UCSD-AML1 (cell line): ENCODE measurements around the gene RECK.

ENCODE experiments used
- DNase-seq: peaks from one replicate; lab custom pipeline; 2025; ENCODE audit not compliant: unreplicated experiment; lab: John Stamatoyannopoulos, UW

RECK gene

DNA sequence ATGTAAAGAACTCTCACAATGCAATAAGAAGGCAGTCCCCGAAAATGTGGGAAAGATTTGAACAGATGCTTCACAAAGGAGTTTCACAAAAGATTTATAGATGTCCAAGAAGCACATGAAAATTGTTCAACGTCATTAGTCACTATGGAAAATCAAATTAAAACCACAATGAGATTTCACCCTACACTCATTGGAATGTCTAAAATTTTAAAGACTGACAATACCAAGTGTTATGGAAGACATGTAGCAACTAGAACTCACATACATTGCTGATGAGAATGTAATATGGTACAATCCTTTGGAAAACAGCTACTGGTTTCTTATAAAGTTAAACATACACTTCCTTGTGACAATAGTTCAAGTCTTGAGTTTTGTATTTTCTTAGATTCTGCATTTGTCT is 11.0 kb upstream of the RECK start:
- no peak for DNase-seq

DNA sequence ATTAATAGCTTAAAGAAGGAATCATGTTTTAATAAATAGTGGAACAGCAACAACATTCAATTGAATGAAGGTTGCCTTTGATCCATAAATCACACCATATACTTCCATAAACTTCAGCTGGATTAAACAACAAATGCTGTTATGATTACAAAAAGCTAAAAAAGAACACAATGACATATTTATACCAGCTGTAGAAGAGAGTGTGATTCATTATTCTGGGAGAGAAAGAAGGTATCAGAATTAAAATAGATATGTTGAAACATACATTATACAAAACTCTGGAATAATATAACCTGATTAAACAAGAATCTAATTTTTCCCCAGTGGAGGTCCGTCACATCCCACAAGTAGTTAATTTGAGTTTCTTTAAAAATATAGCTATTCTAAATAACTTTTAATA is 7.5 kb upstream of the RECK start:
- no peak for DNase-seq

DNA sequence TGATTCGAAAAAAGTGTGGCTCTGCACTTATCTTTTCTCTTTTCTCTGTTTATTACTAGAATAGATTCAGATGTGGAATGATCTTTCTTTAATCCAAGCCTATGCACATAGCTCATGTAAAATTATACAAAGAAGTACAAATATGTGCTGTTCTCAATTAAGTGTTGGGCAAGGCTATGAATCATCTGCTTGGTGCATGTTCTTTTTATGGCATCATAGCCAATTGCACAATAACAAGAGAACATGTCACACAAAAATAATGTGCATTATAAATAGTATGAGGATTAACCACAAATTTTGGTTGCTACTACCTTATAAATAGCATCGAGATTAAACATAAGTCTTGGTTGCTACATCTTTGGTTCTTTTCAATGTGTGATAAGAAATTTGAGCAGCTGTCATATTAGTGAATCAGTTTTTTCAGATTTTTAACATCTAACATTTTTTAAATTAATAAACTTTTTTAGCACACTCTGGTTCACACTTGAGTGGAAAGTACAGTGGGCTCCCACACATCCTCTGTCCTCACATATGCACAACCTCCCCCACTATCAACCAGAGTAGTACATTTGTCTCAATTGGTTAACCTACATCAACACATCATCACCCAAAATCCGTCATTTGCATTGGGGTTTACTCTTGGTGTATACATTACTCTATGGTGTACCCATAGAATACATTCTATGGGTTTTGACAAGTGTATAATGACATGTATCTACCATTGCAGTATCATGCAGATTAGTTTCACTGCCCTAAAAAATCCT is 6.8 kb upstream of the RECK start:
- DNase-seq: no peak

DNA sequence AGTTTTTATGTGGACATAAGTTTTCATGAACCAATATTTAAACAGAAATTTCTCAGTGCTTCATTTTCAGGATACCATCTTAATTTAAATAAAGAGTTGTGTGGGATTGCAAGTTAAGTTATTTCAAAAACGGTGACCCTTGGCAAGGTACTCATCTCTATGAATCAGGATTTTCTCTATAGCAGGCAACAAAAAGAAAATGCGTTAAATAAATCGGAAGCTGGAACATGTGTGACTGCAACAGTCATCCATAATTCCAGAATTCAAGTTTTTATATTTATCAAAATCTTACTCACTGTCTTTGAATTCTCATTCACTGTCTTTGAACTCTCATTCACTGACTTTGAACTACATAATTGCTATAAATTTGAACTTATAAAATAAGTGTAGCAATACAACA is 5.8 kb upstream of the RECK start:
- no peak for DNase-seq

DNA sequence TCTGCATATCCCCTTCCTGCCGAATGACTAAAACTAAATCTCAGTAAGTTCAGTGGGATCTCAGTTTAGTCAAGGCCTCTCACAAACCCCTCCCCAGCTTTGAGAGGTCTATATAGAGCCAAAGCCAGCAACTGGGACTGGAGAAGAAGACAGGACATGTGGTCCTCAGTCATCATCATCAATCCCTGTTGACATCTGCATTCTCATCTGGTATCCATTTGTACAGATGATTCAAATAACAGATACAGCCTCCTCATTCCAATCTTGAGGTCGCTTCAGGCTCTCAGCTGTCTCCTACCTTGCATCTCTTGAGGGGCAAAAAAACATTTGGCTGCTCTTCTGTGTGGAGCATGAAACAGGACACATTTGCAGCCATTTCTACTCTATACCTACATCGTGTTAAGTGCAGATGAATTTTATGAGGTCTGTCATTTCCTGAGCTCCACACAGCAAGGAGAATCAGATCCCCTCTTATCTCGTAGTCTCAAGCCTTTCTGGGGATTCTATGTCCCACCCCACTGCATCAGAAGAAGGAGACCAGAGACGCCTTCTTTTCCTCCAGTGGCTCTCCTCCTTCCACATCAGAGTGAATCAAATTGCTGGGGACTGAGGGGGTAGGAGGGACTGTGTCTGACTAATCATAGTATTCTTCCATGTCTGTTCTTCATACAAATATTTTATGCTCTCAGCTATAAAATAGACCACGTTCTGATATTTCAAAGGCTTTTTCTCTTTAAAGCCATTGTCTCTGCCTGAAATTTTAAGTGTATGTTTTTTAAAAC is 4.7 kb upstream of the RECK start:
- DNase-seq: no peak

DNA sequence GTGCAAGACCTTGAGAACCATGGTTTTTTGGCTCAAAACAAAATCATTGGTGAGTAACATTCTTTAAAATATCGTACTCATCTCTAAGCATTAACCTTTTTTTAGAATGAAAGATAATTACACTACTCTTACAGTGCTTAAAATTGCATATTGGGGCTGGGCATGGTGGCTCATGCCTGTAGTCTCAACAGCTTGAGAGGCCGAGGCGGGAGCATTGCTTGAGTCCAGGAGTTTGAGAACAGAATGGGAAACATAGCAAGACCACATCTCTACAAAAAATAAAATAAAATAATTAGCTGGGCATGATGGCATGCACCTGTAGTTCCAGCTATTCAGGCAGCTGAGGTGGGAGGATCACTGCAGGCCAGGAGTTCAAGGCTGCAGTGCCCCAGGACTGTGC is 2.9 kb upstream of the RECK start:
- DNase-seq: no peak

DNA sequence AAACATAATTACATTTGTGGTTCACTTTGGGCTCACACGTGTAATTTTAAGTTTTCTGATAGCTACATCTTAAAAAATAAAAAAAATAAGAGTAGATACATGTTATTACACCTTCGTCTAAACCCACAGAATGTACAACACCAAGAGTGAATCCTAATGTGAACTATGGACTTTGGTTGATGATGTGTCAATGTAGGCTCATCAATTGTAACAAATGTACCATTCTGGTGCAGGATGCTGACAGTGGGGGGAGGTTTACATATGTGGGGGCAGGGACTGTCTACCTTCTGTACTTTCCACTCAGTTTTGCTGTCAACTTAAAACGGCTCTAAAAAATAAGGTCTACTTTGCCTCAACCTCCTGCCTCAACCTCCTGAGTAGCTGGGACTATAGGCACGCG is 2.5 kb upstream of the RECK start:
- no peak for DNase-seq

DNA sequence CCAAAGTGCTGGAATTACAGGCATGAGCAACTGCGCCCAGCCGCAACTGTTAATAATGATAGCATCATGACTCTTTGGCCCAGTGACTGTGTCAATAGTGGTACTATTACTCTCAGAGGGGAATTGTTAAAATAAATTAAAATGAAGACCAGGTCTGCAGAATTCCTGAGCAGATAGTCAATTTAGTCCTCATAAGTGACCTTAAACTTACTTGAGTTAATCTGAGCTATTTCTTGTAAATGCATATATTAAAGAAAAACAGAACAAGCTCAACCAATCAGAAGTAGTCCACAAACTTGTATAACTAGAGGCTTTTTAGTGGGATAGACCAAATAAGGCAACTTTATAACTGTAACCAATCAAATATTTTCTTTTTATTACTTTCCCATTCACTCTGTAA is 1.7 kb upstream of the RECK start:
- DNase-seq: no peak

DNA sequence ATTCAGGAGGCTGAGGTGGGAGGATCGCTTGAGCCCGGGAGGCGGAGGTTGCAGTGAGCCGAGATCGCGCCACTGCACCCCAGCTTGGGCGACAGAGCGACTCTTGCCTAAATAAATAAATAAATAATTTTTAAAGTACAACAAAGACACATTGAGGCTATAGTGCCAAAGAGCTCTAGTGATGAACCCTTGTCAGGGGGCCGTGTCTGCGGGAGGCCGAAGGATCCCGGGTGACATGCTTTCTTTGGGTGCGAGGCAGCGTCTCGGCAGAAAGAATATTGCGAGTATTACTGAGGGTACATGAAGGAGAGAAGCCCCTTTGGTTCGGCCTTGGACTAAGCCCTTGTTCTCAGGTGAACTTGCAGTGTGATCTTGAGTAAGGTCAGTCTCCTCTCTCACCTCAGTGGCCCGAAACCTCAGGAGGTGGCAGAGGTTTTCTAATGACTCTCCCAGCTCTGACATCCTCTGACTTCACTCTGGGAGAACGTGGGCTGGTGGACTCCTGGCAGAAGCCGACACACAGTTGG is 397 bp upstream of the RECK start:
- DNase-seq: no peak

DNA sequence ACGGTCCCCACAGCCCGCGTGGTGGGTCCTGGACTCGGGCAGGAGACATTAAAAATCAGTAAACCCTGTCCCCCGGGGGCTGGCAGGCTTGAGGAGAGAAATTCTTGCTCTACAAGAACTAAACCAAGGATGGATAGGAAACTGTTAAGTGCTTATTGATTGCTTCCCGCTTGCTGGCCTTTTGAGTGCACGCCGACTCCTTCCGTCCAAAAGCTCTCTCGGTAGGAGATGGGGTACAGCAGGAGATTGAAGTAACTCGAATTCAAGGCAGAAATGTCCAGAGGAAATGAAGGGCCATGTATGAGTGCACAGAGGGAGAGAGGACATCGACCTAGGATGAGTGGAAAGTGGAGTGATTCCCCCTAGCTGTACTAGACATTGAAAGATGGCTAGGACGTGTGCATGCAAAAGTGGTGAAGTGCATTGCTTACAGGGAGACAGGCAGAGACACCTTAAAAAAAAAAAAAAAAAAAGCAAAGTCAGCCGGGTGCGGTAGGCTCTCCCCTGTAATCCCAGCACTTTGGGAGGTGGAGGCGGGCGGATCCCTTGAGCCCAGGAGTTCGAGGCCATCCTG is 923 bp downstream of the RECK start:
- DNase-seq: no peak

DNA sequence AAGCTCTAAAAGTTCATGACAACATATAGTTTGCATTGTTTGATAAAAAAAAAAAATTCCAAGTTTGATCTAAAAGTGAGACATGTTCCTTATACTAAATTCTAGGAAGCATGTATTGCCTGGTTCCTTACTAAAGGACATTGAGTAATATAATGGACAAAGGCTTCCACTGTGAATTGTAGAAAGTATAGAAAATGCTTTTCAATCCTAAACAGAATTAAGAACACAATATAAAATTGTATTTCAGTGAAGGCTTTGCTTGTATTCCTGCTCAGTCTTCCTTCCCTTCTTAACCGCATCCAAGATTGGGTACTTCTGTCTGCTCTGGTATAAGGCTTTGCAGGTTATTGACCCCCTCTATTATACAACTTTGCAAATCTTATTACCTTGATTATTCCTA is 2.4 kb downstream of the RECK start:
- no peak for DNase-seq

DNA sequence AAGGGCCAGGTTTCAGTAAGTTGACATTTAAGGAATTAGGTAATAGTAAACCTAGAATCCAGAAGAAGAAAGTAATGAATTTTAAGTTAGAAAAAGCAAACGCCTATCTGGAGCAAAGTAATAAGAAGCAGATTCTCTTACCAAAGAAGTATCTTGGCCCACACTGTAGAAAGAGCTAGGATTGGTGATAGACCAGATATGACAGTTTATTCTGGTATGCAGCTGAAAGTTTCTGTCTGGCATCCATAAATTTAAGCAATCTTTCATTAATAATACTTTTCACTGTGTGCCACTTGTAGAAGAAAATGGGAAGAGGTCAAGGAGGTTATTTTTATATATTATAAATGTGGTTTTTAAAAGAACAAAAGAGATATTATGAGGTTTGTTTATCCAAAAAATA is 3.0 kb downstream of the RECK start:
- DNase-seq: no peak

DNA sequence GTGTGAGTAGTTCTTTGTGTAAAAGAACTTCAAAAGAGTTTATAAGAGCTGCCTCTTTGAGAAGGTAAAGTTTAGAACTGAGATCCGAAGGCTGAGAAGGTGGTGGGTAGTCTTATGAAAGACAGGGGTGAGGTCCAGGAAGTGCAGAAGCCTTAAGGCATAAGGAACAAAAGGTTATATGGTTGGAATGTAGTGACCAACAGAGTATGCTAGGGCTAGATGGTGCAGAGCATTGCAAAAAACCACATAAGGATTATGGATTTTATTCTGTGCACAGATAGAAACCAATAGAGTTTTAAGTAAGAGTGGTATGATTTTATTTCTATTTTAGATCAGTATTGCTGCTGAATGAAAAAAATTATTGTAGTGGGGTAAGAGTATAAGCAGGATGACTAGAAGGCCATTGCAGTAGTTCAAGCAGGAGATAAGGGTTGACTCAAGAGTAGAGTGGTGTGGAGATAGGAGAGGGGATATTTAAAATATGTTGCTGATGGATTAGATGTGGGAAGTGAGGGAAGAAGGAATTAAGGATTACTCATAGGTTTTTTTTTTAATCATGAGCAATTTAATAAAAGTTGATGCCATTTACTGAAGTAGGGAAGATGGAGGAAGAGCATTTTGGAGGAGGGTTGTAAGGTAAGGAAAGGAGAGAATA is 3.7 kb downstream of the RECK start:
- no peak for DNase-seq

DNA sequence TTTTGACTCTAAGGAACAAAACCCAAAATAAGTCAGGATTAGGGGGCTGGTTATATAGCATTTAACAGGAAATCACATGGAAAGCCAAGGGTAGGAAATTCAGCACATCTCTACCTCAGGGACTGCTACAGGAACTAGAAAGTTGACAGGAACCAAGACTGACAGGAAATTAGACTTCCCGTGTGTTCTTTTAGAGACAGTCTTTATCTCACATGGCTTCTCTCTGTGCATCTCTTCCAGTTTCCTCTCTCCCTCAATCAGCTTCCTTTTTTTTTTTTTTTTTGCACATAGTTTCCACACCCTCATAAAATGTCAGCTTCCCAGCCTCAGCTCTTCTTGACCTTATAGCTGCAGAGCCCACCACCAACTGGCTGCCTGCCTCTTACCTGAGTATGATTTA is 4.8 kb downstream of the RECK start:
- no peak for DNase-seq

DNA sequence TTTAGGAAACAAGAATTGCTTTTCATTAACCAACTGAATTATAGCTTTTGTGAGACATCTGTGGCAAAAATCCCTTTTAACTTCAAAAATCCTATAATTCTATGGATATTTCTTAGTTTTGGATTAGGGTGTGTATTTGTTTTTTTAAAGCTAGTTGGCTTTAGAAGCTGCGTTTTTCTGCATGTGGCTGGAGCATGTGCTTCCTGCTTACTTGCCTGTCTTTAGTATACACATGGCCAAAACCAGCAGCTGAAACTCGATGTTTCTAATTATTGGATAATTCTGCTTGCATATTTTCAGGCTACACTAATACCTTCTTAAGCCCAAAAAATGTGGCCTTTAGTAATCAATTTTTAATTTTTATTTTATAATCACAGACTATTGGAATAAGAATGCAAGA is 8.9 kb downstream of the RECK start:
- no peak for DNase-seq

DNA sequence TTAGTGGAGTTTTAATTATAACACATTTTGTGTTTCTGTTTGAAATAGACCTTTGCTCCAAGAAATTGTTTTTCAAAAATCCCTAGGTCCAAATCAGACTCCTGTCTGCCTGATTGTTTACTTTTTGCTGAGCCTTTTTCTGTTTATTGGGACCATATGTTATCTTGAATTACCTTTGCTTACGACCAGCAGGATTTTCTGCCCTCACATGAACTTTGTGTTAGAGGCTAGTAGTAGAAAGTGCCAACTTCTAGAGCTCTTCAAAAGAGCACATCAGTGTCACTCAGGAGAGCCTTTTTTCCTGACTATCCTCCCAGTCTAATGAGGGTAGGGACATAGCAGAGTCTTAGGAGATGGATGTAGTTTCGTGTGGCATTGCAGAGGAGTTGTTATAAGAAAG is 10.2 kb downstream of the RECK start:
- DNase-seq: no peak

DNA sequence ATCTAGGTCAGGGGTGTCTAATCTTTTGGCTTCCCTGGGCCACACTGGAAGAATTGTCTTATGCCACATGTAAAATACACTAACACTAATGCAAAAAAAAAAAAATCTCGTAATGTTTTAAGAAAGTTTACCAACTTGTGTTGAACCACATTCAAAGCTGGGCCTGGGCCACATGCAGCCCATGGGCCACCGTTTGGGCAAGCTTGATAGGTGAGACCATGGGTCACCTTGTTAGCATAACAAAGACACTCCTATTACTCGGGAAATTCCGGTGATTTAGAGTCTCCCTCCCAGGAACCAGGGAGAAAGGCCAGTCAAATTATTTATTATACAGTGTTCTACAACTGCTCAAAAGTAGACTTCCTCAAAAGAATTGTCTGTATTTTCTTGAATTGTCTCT is 12.7 kb downstream of the RECK start:
- no peak for DNase-seq

DNA sequence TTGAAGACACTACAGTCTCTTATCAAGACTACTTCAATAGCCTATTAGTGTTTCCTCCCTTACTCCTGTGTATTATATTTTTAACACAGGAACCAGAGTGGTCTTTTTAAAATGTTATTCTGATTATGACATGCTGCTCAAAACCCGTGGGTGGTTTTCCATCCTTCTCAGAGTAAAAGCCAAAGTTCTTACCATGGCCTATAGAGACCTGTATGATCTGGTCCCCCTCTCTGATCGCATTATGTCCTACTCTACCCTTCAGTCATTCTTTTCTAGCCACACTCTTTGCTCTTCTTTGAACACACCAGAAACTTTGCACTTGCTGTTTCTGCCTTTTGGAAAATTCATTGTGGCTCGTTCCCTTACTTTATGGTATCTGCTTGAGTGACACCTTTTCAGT is 13.8 kb downstream of the RECK start:
- DNase-seq: no peak

DNA sequence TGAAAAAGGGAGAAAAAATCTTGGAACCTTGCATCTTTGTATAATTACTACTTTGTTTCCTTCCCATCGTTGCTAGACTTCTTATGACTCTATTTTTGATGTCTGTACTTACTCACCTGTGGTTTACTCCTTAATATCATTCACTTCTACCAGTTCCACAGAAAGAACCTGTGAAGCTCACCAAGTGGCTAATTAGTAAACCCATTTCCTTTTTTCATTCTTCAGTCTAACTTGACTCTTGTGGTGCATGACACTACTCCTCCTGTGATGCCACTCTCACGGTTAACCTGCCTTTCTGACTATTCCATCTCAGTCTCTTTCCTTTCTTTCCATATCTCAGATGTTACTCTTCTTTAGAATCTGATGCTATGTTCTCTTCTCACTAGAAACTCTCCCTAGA is 14.6 kb downstream of the RECK start:
- DNase-seq: no peak

DNA sequence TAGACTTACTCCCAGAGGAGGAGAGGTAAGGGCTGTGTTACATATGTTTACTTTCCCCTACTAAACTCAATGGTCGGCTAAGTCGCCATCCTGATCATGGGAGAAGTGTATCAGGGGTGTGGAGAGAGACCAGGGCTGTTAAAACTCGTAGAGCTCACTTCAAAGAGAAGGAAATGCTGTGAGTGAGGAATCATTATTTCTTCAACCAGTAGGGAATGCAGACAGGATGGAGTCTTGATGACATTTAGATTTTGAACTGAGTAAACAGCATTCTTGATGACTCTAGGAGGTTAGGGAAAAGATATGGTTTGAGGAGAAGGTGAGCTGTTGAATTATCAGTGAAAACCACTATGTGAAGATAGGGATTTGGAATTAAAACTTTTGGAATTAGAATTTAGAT is 17.3 kb downstream of the RECK start:
- DNase-seq: no peak

DNA sequence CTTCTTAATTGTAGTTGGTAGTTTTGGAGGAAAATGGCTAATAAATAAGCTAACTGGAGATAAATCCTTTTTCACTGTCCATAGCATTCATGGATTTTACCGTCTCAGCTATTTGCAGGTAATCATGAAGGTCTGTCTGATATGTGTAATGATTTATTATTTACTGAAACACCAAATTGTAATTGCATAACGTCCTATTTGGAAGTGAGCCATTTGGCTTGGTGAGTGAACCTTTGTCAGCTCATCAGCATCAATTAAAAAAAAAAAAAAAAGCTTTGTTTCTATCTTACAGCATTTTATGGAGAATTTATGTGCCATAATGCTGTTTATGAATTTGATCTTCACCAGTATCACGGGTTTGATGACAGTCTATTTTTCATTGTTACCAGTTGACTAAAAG is 20.2 kb downstream of the RECK start:
- DNase-seq: no peak
